ENCODE measurements around the gene PDE3A.

PDE3A gene

DNA sequence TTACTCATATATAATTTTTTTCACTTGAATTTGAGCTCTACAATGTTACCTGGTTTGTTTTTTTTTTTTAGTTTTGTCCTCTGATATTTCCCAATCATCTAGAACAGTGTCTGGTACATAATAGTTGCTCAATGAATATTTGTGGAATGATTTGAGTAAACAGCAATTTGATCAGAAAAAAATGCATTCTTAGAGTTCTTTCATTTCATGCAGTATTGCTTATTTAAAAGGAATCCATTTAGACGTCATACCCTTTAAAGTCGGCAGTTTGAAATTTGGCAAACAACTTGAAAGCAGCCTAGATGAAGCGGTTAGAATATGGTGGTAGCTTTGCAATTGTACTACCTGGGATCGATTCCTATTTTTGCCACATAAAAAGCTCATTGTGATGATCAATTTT lies 140.0 kb downstream of the PDE3A start:
- ATAC-seq (ENCODE audit: low read depth) (no peak), DNase-seq (ENCODE audit: low spot score) (no peak)
- Histone ChIP-seq H3K4me3 (ENCODE audit: severe bottlenecking) (no peak overlapping the region), H3K9me3 (ENCODE audit: severe bottlenecking) (no peaks in the 10 kb centered on the region), H3K27me3 (ENCODE audit: insufficient read depth, poor library complexity, severe bottlenecking) (no peaks in the 10 kb centered on the region), H3K36me3 (ENCODE audit: low read depth) (no peaks in the 10 kb centered on the region), H3K4me1 (ENCODE audit: insufficient read depth, poor library complexity, severe bottlenecking) (no peaks in the 10 kb centered on the region), H3K27ac (ENCODE audit: poor library complexity, severe bottlenecking) (no peak overlapping the region)
- no peak for TF ChIP-seq CTCF (IDR thresholded peaks at IDR 0.05; ENCODE audit: poor library complexity, severe bottlenecking)

DNA sequence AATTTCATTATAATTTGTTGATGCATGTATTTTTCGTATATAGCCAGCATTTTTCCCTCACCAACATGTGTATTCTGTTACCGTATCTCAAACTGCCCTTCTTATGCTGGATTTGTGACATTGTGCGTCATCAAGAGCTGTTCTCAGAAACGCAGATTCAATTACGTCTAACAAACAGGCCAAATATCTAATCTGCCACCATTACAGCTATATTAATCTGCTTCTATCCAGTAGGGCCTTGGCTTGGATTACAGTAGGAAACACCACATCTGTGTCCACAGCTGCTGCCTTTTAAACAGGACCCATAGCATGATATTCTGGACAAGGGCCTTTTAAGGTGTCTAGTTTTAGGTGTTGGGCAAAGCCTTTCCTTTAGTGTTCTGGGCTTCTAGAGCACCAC lies 140.6 kb downstream of the PDE3A start:
- Histone ChIP-seq H3K27ac (ENCODE audit: poor library complexity, severe bottlenecking) (no peak overlapping the region), H3K4me1 (ENCODE audit: insufficient read depth, poor library complexity, severe bottlenecking) (no peaks in the 10 kb centered on the region), H3K36me3 (ENCODE audit: low read depth) (no peaks in the 10 kb centered on the region), H3K4me3 (ENCODE audit: severe bottlenecking) (no peak overlapping the region), H3K9me3 (ENCODE audit: severe bottlenecking) (no peaks in the 10 kb centered on the region), H3K27me3 (ENCODE audit: insufficient read depth, poor library complexity, severe bottlenecking) (no peaks in the 10 kb centered on the region)
- no peak for TF ChIP-seq CTCF (IDR thresholded peaks at IDR 0.05; ENCODE audit: poor library complexity, severe bottlenecking)
- ATAC-seq (ENCODE audit: low read depth) (no peak), DNase-seq (ENCODE audit: low spot score) (no peak)

DNA sequence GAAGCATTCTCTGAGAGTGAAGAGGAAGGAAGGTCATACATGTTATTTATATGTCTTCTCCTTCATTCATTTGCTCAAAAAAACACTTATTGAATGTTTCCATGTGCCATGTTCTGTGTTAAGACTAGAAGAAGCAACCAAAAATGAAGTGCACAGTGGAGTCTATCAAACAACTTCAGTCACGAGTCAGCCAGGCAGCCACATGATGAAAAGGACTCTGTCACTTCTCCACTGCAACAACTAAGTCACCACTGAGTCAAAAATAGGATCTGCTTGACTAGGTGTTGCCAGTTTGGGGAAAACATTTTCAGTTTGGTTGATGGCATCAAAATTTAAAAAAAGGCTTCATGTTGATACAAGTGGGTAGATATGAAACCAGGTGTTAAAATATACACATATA lies 142.5 kb downstream of the PDE3A start:
- no peak for TF ChIP-seq CTCF (IDR thresholded peaks at IDR 0.05; ENCODE audit: poor library complexity, severe bottlenecking)

DNA sequence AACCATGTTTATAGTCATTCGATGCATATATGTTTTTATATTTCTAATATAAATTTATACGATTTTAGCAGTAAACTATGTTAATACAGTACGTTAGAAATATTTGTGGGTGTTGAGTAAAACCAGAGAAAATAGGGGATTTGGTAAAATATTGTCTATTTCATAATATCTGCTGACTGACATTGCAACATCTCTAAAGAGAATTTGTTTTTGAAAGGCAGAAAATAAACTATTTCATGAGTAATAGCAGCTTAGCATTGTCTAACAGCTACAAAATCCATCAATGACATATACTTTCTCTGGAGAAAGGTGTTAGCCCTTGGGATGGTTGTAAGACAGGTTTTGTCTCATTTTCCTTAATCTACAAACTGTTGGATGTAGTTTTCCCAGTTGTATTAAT lies 144.9 kb downstream of the PDE3A start:
- H3K27me3 ChIP-seq (ENCODE audit: insufficient read depth, poor library complexity, severe bottlenecking): no peaks in the 10 kb centered on the region
- ATAC-seq (ENCODE audit: low read depth): no peak

More for the DNA sequence above, 142.5 kb downstream of the PDE3A start:
- Histone ChIP-seq H3K4me3 (ENCODE audit: severe bottlenecking) (no peak overlapping the region), H3K4me1 (ENCODE audit: insufficient read depth, poor library complexity, severe bottlenecking) (no peaks in the 10 kb centered on the region), H3K9me3 (ENCODE audit: severe bottlenecking) (no peaks in the 10 kb centered on the region), H3K27me3 (ENCODE audit: insufficient read depth, poor library complexity, severe bottlenecking) (no peaks in the 10 kb centered on the region), H3K27ac (ENCODE audit: poor library complexity, severe bottlenecking) (no peak overlapping the region), H3K36me3 (ENCODE audit: low read depth) (no peaks in the 10 kb centered on the region)
- ATAC-seq (ENCODE audit: low read depth): no peak
- DNase-seq (ENCODE audit: low spot score): no peak

GRCh38 chr12:20514598-20514997 lies 146.3 kb downstream of the PDE3A start:
- no peaks in the 10 kb centered on the region for H3K4me1 ChIP-seq (ENCODE audit: insufficient read depth, poor library complexity, severe bottlenecking)
- ATAC-seq (ENCODE audit: low read depth) (no peak), DNase-seq (ENCODE audit: low spot score) (no peak)
- H3K9me3 ChIP-seq (ENCODE audit: severe bottlenecking): no peaks in the 10 kb centered on the region
- no peak overlapping the region for H3K27ac ChIP-seq (ENCODE audit: poor library complexity, severe bottlenecking)
- H3K27me3 ChIP-seq (ENCODE audit: insufficient read depth, poor library complexity, severe bottlenecking): no peaks in the 10 kb centered on the region
- TF ChIP-seq CTCF (IDR thresholded peaks at IDR 0.05; ENCODE audit: poor library complexity, severe bottlenecking): no peak
- H3K36me3 ChIP-seq (ENCODE audit: low read depth): no peaks in the 10 kb centered on the region
- no peak overlapping the region for H3K4me3 ChIP-seq (ENCODE audit: severe bottlenecking)

More for the DNA sequence above, 144.9 kb downstream of the PDE3A start:
- Histone ChIP-seq H3K4me1 (ENCODE audit: insufficient read depth, poor library complexity, severe bottlenecking) (no peaks in the 10 kb centered on the region), H3K27ac (ENCODE audit: poor library complexity, severe bottlenecking) (no peak overlapping the region), H3K9me3 (ENCODE audit: severe bottlenecking) (no peaks in the 10 kb centered on the region), H3K36me3 (ENCODE audit: low read depth) (no peaks in the 10 kb centered on the region), H3K4me3 (ENCODE audit: severe bottlenecking) (no peak overlapping the region)
- TF ChIP-seq CTCF (IDR thresholded peaks at IDR 0.05; ENCODE audit: poor library complexity, severe bottlenecking): no peak
- no peak for DNase-seq (ENCODE audit: low spot score)
